KOPT-K1 (cell line): ENCODE measurements around the gene DENND1A.
"Not testable (repeated sequence)": the region's sequence is repeated elsewhere in the genome, so short reads cannot be mapped to it uniquely, and the experiment has no call there.

Source experiments
- H3K27ac ChIP-seq: fragments of 200-600 bp; sonication (generic); 2 replicates; pipeline ENCODE4 v1.5.1; 2016; ENCODE audit warnings: antibody characterized with exemption, mild to moderate bottlenecking, low read depth, low read length; ENCODE audit not compliant: poor library complexity, severe bottlenecking
- H3K36me3 ChIP-seq: fragments of 200-600 bp; sonication (generic); 2 replicates; pipeline ENCODE4 v1.5.1; 2017; ENCODE audit warnings: antibody characterized with exemption, mild to moderate bottlenecking, low read length, moderate library complexity; ENCODE audit not compliant: insufficient read depth
- H3K9me3 ChIP-seq: fragments of 200-600 bp; sonication (generic); 2 replicates; pipeline ENCODE4 v1.5.1; 2017; ENCODE audit warnings: antibody characterized with exemption, low read length, mild to moderate bottlenecking; ENCODE audit not compliant: insufficient read depth, poor library complexity, severe bottlenecking

The DENND1A gene

GRCh38 chr9:123912167-123912897, 17.6 kb downstream of the DENND1A start:
- H3K36me3 ChIP-seq, result no peaks in the 10 kb centered on the region
- H3K9me3 ChIP-seq, result no peaks in the 10 kb centered on the region
- no peak overlapping the region for H3K27ac ChIP-seq

- Histone ChIP-seq H3K36me3 (no peaks in the 10 kb centered on the region), H3K9me3 (no peaks in the 10 kb centered on the region), H3K27ac (no peak overlapping the region)
Observed at GRCh38 chr9:123911024-123911423, 18.9 kb downstream of the DENND1A start.

- H3K9me3 ChIP-seq, H3K27ac ChIP-seq, H3K36me3 ChIP-seq: not testable (repeated sequence)
Observed at GRCh38 chr9:123909192-123909591, 20.7 kb downstream of the DENND1A start.

GRCh38 chr9:123903550-123903949, 26.4 kb downstream of the DENND1A start:
- H3K9me3 ChIP-seq, H3K36me3 ChIP-seq, H3K27ac ChIP-seq: not testable (repeated sequence)

GRCh38 chr9:123894822-123895221, 35.1 kb downstream of the DENND1A start:
- Histone ChIP-seq H3K9me3 (no peaks in the 10 kb centered on the region), H3K27ac (no peak overlapping the region), H3K36me3 (no peaks in the 10 kb centered on the region)

GRCh38 chr9:123893831-123894460, 36.0 kb downstream of the DENND1A start:
- Histone ChIP-seq H3K9me3 (no peaks in the 10 kb centered on the region), H3K27ac (no peak overlapping the region), H3K36me3 (no peaks in the 10 kb centered on the region)

GRCh38 chr9:123893115-123893514, 36.8 kb downstream of the DENND1A start:
- no peaks in the 10 kb centered on the region for H3K36me3 ChIP-seq
- H3K9me3 ChIP-seq, result no peaks in the 10 kb centered on the region
- no peak overlapping the region for H3K27ac ChIP-seq

- Histone ChIP-seq H3K9me3 (no peaks in the 10 kb centered on the region), H3K27ac (no peak overlapping the region), H3K36me3 (no peaks in the 10 kb centered on the region)
Observed at GRCh38 chr9:123887837-123888236, 42.1 kb downstream of the DENND1A start.

- not testable (repeated sequence) for H3K36me3 ChIP-seq, H3K9me3 ChIP-seq, H3K27ac ChIP-seq
Observed at GRCh38 chr9:123885834-123886233, 44.1 kb downstream of the DENND1A start.

GRCh38 chr9:123883634-123884033, 46.3 kb downstream of the DENND1A start:
- no peaks in the 10 kb centered on the region for H3K9me3 ChIP-seq
- H3K36me3 ChIP-seq, result no peaks in the 10 kb centered on the region
- H3K27ac ChIP-seq, result no peak overlapping the region

- no peak overlapping the region for H3K27ac ChIP-seq
- H3K36me3 ChIP-seq, result no peaks in the 10 kb centered on the region; the same call in none of the 2 replicates
- H3K9me3 ChIP-seq, result no peaks in the 10 kb centered on the region
Observed at GRCh38 chr9:123881604-123882003, 48.3 kb downstream of the DENND1A start.

GRCh38 chr9:123880420-123880819, 49.5 kb downstream of the DENND1A start:
- H3K36me3 ChIP-seq, result no peaks in the 10 kb centered on the region; the same call in none of the 2 replicates
- H3K27ac ChIP-seq, result no peak overlapping the region
- H3K9me3 ChIP-seq, result no peaks in the 10 kb centered on the region

- no peaks in the 10 kb centered on the region; the same call in none of the 2 replicates for H3K36me3 ChIP-seq
- H3K9me3 ChIP-seq, result no peaks in the 10 kb centered on the region
- no peak overlapping the region for H3K27ac ChIP-seq
Observed at GRCh38 chr9:123876750-123877149, 53.2 kb downstream of the DENND1A start.

- no peaks in the 10 kb centered on the region for H3K9me3 ChIP-seq
- H3K36me3 ChIP-seq, result no peaks in the 10 kb centered on the region; the same call in none of the 2 replicates
- no peak overlapping the region for H3K27ac ChIP-seq
Observed at GRCh38 chr9:123872710-123873109, 57.2 kb downstream of the DENND1A start.

- H3K27ac ChIP-seq, result no peak overlapping the region
- H3K36me3 ChIP-seq, result no peaks in the 10 kb centered on the region; the same call in none of the 2 replicates
- no peaks in the 10 kb centered on the region for H3K9me3 ChIP-seq
Observed at GRCh38 chr9:123871781-123872180, 58.1 kb downstream of the DENND1A start.

GRCh38 chr9:123868002-123868401, 61.9 kb downstream of the DENND1A start:
- Histone ChIP-seq H3K27ac (peak overlapping the region; percentile 62), H3K36me3 (no peaks in the 10 kb centered on the region), H3K9me3 (no peaks in the 10 kb centered on the region)
